Measurements from ENCODE around the gene KRTAP10-5. TPM values are rescaled to one million over a fixed set of nuclear protein-coding genes. Genes with fewer than 3 reads are reported as not detected.

Gene KRTAP10-5
- total RNA-seq, 1 donor, result not detected

GRCh38 chr21:44619886-44620285, 39.5 kb upstream of the KRTAP10-5 start:
- no peak overlapping the region for H3K4me3 ChIP-seq (ENCODE audit: low read depth, low read length)
- no peak for DNase-seq (ENCODE audit: low read depth)
- TF ChIP-seq, protein P1, sequence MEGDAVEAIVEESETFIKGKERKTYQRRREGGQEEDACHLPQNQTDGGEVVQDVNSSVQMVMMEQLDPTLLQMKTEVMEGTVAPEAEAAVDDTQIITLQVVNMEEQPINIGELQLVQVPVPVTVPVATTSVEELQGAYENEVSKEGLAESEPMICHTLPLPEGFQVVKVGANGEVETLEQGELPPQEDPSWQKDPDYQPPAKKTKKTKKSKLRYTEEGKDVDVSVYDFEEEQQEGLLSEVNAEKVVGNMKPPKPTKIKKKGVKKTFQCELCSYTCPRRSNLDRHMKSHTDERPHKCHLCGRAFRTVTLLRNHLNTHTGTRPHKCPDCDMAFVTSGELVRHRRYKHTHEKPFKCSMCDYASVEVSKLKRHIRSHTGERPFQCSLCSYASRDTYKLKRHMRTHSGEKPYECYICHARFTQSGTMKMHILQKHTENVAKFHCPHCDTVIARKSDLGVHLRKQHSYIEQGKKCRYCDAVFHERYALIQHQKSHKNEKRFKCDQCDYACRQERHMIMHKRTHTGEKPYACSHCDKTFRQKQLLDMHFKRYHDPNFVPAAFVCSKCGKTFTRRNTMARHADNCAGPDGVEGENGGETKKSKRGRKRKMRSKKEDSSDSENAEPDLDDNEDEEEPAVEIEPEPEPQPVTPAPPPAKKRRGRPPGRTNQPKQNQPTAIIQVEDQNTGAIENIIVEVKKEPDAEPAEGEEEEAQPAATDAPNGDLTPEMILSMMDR (IDR thresholded peaks at IDR 0.05; ENCODE audit: insufficient read depth, low read length), result no peak

- TF ChIP-seq, protein P1 (IDR thresholded peaks at IDR 0.05; ENCODE audit: insufficient read depth, low read length), result no peak
- no peak for DNase-seq (ENCODE audit: low read depth)
- no peak overlapping the region for H3K4me3 ChIP-seq (ENCODE audit: low read depth, low read length)
These were observed 38.5 kb upstream of the KRTAP10-5 start for GRCh38 chr21:44618909-44619308.

DNA sequence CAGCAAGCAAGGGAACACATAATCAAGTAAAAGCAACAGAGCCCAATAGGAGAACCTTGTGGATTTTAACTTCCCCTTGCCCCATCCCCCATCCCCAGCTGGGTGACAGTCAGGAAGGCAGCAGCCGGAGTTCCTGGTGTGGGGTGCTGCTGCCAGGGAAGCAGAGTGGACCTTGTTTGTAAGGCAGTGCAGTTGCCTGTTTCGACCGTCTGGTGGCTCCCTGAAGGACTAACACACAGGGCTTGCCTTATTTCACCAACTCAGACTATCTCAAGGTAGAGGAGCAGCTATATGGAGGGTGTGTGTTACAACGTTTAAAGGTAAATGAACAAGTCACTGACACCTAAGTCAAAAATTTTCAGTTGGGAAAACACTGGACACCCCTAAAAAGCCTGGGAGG, 38.1 kb upstream of the KRTAP10-5 start:
- no peak overlapping the region for H3K4me3 ChIP-seq (ENCODE audit: low read depth, low read length)
- DNase-seq (ENCODE audit: low read depth), result peak; percentile 6
- TF ChIP-seq, protein P1 (IDR thresholded peaks at IDR 0.05; ENCODE audit: insufficient read depth, low read length), result peak; percentile 23

DNA sequence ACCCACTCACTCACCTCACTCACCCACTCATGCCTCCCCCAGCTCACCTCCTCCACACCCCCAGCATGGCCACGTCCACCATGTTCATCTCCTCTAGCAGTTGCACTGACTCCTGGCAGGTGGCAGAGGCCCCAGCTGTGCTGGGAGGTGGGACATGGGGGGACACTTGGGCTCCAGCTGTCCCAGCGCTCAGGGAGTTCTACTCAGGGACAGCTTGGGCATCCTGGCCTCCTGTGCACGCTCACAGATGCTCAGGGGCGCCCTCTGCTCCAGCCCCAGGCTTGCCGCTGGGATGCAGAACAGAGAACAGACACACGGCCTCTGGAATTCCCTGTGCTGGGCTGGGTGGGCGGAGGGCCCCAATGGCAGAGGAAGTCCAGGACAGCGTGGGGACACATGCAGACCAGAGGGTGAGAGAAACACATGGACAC, 36.7 kb upstream of the KRTAP10-5 start:
- DNase-seq (ENCODE audit: low read depth), result no peak
- TF ChIP-seq, protein P1 (IDR thresholded peaks at IDR 0.05; ENCODE audit: insufficient read depth, low read length), result no peak
- no peak overlapping the region for H3K4me3 ChIP-seq (ENCODE audit: low read depth, low read length)

DNA sequence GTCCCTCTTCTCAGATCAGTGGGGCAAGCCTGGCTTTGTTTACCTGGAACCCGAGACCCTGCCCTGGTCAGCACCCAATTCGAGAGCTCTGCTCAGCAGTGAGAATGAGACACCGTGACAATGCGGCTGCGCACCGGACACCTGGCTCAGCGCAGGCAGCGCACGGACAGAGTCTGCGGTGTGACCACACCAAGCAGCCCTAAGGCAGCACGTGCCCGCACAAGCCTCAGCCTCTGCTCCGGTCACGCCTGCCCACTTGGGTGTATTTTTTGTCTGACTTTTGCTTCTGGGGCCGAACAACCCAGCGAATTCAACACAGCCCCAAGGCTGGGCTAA, 36.2 kb upstream of the KRTAP10-5 start:
- H3K4me3 ChIP-seq (ENCODE audit: low read depth, low read length), result no peak overlapping the region
- TF ChIP-seq, protein P1 (IDR thresholded peaks at IDR 0.05; ENCODE audit: insufficient read depth, low read length), result no peak

GRCh38 chr21:44615911-44616590, 35.6 kb upstream of the KRTAP10-5 start:
- no peak overlapping the region for H3K4me3 ChIP-seq (ENCODE audit: low read depth, low read length)
- TF ChIP-seq, protein P1 (IDR thresholded peaks at IDR 0.05; ENCODE audit: insufficient read depth, low read length), result no peak
- DNase-seq (ENCODE audit: low read depth), result no peak

More for the DNA sequence above, 36.2 kb upstream of the KRTAP10-5 start:
- DNase-seq (ENCODE audit: low read depth), result no peak

- no peak for DNase-seq (ENCODE audit: low read depth)
- TF ChIP-seq, protein P1 (IDR thresholded peaks at IDR 0.05; ENCODE audit: insufficient read depth, low read length), result no peak
- no peak overlapping the region for H3K4me3 ChIP-seq (ENCODE audit: low read depth, low read length)
These were observed 35.1 kb upstream of the KRTAP10-5 start for GRCh38 chr21:44615466-44615865.

Data from fibroblast of the aortic adventitia (primary cell).